ENCODE data around the gene SLIT3. TPM values are rescaled to one million over a fixed set of nuclear protein-coding genes. Genes with fewer than 3 reads are reported as not detected.

SLIT3 gene
- total RNA-seq, 1 donor from 2014 or later: 70.0 TPM

DNA sequence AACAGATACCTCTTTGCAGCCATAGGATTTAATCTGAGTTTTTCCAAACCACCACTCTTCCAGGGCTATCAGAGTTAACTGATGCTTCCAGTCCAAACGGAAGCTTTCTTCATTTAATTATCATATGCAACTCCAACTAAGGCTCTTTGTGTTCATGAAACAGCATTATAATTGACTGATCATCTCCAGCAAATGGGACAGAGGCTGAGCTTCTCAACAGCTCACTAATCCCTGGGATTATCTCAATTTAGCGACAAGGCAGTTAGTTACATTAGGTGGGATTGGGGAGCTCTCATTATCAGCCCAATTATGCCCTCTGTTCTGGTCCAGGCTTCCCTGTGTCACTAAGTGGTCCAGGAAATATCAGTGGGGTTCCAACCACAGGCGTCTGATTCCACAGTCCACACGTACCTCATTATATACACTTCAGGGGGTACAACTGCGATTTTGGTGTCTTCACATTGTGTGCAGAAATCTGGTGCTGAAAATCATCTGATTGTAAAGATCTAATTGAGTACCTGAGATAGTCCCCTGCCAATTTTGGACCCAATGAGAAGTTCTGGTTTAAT lies 408.2 kb downstream of the SLIT3 start:
- DNase-seq: no peak
- no peak overlapping the region for H3K4me3 ChIP-seq

DNA sequence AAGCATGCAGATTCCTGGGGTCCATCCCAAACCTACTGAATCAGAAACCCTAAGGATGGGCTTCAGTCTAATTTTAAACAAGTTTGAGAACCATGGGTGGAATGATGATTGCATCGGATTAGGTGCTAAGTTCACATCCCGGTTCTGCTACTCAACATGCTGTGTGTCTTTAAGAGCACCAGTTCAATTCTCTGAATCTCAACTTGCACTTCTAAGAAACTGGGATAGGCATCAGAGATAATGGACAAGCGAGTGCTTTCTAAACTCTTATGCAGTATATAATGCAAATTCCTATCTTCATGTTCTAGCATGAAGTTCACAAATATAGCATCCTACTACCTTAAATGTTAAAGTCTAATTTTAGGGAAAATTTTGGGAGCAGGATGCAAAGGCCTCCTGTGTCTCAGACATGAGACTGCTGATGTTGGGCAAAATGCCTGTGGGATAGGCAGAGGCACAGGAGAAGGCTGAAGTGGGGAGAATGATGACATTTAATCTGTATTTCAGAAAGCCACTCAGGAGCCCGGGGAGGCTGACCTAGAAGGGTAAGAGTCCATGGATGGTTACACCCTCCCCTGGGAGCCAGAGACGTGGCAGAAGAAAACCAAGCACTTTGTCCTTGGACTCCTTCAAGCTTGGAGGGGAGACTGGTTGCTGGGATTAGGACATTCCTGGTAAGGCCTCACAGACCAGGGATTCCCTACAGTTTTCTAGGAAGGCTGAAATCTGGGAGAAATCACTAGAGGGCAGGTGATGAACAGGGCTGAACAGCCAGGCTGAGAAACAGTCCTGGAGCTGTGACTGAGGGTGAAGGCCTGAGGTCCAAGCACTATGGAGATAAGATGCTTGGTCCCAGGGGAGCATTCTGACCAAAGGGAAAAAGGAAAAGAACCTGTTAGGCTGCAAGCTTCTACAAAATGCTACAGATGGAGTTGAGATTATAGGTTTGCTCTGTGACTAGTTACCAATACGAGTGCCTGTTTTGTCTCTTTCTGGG lies 409.8 kb downstream of the SLIT3 start:
- intact Hi-C loops (cut with DNase I): no loop called here
- Histone ChIP-seq H3K27me3 (peaks cover 7% of the 10 kb centered on the region), H3K27ac (no peak overlapping the region), H3K4me3 (no peak overlapping the region), H3K4me1 (no peaks in the 10 kb centered on the region), H3K36me3 (no peaks in the 10 kb centered on the region), H3K9me3 (no peaks in the 10 kb centered on the region)
- ATAC-seq: no peak
- TF ChIP-seq, protein P1, sequence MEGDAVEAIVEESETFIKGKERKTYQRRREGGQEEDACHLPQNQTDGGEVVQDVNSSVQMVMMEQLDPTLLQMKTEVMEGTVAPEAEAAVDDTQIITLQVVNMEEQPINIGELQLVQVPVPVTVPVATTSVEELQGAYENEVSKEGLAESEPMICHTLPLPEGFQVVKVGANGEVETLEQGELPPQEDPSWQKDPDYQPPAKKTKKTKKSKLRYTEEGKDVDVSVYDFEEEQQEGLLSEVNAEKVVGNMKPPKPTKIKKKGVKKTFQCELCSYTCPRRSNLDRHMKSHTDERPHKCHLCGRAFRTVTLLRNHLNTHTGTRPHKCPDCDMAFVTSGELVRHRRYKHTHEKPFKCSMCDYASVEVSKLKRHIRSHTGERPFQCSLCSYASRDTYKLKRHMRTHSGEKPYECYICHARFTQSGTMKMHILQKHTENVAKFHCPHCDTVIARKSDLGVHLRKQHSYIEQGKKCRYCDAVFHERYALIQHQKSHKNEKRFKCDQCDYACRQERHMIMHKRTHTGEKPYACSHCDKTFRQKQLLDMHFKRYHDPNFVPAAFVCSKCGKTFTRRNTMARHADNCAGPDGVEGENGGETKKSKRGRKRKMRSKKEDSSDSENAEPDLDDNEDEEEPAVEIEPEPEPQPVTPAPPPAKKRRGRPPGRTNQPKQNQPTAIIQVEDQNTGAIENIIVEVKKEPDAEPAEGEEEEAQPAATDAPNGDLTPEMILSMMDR (IDR thresholded peaks at IDR 0.05): no peak
- DNase-seq: no peak

More for the DNA sequence above, 408.2 kb downstream of the SLIT3 start:
- no peak for ATAC-seq
- Histone ChIP-seq H3K9me3 (no peaks in the 10 kb centered on the region), H3K27ac (no peak overlapping the region), H3K4me1 (no peaks in the 10 kb centered on the region), H3K36me3 (no peaks in the 10 kb centered on the region), H3K27me3 (peaks cover 4% of the 10 kb centered on the region)
- intact Hi-C loops (cut with DNase I): no loop called here
- TF ChIP-seq, protein P1 (IDR thresholded peaks at IDR 0.05): no peak

DNA sequence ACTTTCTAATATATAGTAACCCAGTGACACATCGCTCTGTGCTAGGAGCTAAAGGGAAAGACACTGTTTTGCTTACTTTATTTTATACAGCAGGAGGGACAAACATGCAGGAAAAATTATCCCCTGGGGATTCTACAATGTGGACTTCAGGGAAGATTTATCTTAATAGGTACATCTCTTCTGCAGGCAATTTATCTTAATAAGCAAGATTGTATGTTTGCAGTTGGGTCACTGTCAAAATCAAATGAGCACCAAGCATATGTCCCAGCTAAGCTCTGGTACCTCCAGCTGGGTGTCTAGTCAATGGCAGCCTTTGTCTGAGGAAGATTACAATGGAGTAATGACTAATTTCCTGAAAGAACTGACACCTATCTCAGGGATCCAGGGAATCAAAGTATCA lies 411.9 kb downstream of the SLIT3 start:
- no peaks in the 10 kb centered on the region for H3K4me1 ChIP-seq
- H3K36me3 ChIP-seq: no peaks in the 10 kb centered on the region
- DNase-seq (no peak), ATAC-seq (no peak)
- H3K27me3 ChIP-seq: peaks cover 4% of the 10 kb centered on the region
- H3K27ac ChIP-seq: no peak overlapping the region
- H3K9me3 ChIP-seq: no peaks in the 10 kb centered on the region
- TF ChIP-seq, protein P1 (IDR thresholded peaks at IDR 0.05): no peak
- H3K4me3 ChIP-seq: no peak overlapping the region
- intact Hi-C loops (cut with DNase I): no loop called here

DNA sequence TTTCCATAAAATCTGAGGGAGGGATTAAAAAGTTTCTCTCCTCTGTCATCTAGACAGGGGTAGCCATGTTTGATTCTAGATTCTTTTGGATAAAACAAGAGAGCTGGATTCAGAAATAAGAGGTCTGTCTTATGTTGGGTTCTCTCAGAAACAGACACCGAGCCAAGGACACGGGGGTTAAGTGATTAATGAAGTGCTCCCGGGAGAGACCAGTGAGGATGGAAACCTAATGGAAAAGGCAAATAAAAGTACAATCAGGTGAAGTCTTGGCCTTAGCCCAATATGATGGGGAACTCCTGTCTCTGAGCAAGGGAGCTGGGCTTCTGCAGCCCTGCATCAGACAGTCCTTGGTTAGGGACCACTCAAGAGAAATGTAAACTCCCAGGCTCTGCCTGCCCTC lies 413.0 kb downstream of the SLIT3 start:
- no peak for ATAC-seq
- Histone ChIP-seq H3K4me3 (no peak overlapping the region), H3K27ac (no peak overlapping the region), H3K27me3 (peaks cover 4% of the 10 kb centered on the region), H3K36me3 (no peaks in the 10 kb centered on the region), H3K9me3 (no peaks in the 10 kb centered on the region), H3K4me1 (no peaks in the 10 kb centered on the region)
- DNase-seq: no peak
- intact Hi-C loops (cut with DNase I): no loop called here
- TF ChIP-seq, protein P1 (IDR thresholded peaks at IDR 0.05): no peak

DNA sequence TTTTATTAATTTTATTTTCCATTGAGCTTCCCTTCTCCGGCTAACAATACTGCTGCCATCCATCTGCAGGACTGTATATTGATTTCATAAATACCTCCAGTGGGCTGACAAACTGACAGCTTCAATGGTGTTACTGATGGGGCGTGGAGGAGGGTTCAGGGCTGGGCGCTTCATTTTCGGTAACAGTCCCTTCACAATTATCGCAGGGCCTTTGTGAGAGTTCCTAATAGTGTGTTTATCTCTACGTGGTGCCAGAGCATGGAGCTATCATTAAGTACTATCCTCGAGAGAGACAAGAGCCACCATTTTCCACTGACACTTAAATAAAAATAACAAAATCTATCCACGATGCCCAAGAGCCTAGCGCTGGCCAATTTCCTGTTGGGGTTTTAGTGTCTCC lies 414.8 kb downstream of the SLIT3 start:
- ATAC-seq: no peak
- no peak for DNase-seq
- intact Hi-C loops (cut with DNase I): no loop called here
- Histone ChIP-seq H3K27me3 (peaks cover 4% of the 10 kb centered on the region), H3K4me1 (no peaks in the 10 kb centered on the region), H3K4me3 (no peak overlapping the region), H3K27ac (no peak overlapping the region), H3K36me3 (no peaks in the 10 kb centered on the region), H3K9me3 (no peaks in the 10 kb centered on the region)
- TF ChIP-seq, protein P1 (IDR thresholded peaks at IDR 0.05): no peak

Measured in upper lobe of right lung (tissue), 1 donor.